Embryonic facial prominence (tissue), 1 donor: ENCODE measurements around the gene CAV1.

Experiments
- DNase-seq: peaks from one replicate; pipeline ENCODE4 v3.0.0-alpha.2; 2016; ENCODE audit errors: extremely low spot score

CAV1 gene

DNA sequence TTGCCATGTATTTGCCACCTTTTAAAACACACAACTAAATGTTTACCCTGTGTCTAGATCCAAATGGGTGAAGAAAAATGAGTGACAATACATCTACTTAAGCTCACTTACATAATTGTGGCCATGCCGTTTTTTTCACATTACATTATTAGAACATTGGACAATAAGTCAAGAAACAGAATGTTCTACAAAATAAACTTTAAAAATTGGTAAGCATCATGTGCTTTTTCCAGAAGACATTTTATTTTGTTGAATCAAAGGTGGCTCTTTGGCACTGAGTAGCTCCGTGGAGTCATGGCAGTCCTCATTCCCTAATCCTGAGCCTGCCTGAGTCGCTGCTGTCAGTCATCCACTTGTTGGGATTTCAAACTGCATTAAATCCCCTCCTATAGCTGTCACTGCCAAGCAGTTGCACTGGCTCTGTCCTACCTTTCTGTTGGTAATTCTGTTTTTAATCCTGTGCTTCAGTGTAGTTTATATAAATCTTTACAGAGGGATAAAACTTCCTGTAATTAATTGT lies 32.3 kb downstream of the CAV1 start:
- DNase-seq = no peak

DNA sequence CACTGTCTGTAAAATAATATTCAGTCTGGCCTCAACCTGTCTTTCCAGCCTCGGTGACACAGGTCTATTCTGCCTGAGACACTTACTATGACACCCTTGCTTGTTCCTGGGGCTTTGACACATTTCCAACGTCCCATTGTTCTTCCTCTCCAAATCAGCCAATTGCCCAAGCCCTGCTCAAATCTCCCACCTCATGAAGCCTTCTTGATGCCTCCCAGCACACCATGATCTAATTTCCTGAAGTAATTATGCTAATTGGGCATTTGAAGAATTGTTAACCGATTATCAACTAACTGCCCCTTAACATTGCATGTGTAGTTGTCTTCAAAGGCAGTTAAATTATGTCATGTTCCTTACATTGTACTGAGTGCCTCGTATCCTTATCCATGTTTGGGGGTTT lies 33.1 kb downstream of the CAV1 start:
- DNase-seq = no peak

DNA sequence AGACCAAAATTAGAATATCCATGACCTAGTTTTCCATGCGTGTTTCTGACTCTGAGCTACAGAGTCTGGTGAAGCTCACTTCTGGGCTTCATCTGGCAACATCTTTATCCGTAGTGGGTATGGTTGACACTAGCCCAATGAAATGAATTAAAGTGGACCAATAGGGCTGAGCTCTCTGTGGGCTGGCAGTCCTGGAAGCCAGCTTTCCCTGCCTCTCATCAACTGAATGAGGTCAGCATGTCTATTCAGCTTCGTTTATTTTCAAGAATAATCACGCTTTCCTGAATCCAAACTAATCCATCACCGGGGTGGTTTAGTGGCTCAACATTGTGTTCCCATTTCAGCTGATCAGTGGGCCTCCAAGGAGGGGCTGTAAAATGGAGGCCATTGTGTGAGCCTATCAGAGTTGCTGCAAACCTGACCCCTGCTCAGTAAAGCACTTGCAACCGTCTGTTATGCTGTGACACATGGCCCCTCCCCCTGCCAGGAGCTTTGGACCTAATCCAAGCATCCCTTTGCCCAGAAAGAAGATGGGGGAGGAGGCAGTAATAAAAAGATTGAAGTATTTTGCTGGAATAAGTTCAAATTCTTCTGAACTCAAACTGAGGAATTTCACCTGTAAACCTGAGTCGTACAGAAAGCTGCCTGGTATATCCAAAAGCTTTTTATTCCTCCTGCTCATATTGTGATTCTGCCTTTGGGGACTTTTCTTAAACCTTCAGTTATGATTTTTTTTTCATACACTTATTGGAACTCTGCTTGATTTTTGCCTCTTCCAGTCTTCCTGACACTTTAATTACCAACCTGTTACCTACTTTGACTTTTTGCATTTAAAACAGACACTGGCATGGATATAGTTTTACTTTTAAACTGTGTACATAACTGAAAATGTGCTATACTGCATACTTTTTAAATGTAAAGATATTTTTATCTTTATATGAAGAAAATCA lies 35.5 kb downstream of the CAV1 start:
- no peak for DNase-seq

DNA sequence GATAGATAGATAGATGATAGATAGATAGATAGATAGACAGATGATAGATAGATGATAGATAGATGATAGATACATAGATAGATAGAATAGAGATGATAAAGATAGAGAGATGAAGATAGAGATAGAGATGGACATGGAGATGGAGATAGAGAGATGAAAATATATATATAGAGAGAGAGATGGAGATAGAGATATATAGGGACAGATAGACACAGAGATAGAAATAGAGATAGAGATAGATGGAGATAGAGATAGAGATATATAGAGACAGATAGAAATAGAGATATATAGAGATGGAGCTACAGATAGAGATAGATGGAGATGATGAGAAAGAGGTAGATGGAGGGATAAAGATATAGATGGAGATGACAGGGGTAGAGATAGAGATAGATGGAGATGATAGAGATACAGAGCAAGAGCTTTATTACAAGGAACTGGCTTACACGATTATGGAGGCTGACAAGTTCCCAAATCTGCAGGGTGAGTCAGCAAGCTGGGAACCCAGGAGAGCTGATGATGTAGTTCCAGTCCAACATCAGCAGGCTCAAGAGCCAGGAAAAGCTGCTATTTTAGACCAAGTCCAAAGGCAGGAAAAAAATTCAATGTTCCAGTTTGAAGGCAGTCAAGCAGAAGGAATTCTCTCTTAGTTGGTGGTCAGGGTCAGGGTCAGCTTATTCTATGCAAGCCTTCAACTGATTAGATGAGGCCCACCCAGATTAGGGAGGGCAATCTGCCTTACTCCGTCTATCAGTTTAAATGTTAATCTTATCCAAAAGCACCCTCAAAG lies 37.1 kb downstream of the CAV1 start:
- DNase-seq = no peak

DNA sequence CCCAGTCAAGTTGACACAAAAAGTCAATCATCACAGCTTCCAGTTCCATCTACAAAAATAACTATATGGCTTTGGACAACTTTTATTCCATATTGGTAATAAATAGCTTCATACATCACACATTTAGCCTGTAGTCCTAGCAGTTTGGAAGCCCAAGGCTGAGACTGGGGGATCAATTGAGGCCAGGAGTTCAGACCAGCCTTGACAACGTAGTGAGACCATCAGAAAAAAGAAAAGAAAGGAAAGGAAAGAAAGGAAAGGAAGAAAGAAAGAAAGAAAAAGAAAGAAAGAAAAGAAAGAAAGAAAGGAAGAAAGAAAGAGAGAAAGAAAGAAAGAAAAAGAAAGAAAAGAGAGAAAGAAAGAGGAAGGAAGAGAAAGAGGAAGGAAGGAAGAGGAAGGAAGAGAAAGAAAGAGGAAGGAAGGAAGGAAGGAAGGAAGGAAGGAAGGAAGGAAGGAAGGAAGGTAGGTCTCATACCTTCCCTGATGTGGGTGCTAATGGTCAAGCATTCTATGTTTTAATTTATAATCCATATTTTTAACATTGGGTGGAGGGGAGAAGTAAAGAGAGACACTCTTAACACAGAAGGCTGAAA lies 37.8 kb downstream of the CAV1 start:
- no peak for DNase-seq

DNA sequence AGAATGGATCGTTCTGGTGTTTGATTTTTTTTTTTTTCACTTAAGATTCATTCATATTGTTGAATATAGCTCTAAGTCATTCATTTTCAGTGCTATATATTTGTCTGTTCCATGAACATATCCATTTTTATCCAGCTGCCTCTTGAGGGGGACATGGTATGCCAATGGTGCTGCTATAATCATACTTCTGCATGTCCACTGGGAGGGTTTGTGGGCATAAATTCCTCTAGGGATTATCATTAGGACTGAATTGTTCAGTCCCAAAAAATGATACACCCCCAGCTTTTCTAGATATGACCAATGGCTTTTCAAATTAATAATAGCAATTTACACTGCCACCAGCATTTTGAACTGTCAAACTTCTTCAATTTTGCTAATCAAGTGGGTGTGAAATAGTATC lies 41.1 kb downstream of the CAV1 start:
- no peak for DNase-seq

DNA sequence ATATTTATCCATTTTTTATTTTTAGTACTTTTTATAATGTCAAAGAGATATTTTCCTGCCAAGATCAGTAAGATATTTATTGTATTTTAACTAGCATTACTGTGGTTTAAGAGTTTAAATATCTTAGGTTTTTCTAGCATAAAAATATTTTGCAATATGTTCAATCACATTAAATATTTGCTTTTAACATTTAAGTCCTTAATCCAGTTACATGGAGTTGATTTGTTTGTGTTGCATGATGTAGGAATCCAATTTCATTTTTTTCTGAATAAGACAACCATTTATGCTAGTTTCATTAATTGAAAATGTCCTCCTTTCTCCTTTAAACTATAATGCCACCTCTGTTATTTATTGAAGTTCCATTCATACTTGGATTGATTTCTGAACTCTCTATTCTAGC lies 41.8 kb downstream of the CAV1 start:
- no peak for DNase-seq

DNA sequence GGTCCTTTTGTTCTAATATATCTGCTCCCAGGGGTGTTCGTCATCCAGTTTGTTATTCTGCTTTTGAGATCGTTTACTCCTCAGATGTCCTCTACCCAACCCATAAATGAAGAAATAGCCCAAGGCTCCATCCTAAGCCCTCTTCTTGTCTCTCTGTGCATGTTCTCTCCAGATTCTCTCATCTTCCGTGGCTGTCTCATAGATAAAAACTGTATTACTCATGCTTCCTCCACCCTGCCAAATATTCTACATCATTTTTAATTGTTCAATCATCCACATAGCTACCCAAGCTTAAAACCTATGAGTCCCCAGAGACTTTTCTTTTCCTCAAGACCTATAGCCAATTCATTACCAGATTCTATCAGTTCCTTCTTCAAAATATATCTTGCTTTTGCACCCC lies 44.9 kb downstream of the CAV1 start:
- no peak for DNase-seq

DNA sequence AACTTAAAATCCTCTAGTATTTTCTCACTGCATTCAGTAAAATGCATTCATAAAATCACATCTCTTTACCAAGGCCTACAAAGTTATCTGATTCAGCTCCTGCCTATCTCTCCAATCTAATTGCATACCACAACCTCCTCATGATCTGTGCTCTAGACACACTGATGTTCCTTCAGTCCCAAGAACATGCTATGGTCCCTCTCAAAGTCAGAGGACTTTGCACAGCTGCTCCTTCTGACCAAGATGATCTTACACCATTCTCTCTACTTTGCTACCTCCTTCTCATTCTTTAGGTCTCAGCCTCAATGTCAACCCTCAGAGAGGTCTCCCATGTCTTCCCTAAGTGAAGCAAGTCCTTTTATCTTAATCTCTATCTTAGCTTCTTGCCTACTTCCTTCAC lies 45.5 kb downstream of the CAV1 start:
- DNase-seq = no peak

DNA sequence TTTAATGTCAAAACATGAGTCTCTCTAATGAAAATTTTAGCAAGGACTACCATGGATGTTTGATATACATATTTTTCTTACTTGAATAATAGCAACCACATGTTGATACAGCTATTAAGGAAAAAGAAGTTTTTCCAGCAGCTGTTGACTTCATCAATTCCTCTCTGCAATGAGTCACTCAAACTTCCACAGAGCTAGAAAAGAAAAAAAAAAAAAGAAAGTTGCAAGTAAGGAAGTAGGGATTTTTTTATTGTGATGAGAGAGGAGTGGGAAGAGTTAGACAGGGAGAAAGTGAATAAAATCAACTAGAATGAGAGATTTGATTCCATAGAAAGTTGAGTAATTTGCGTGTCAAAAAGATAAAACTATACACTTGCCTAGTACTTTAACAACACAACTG lies 46.2 kb downstream of the CAV1 start:
- no peak for DNase-seq

DNA sequence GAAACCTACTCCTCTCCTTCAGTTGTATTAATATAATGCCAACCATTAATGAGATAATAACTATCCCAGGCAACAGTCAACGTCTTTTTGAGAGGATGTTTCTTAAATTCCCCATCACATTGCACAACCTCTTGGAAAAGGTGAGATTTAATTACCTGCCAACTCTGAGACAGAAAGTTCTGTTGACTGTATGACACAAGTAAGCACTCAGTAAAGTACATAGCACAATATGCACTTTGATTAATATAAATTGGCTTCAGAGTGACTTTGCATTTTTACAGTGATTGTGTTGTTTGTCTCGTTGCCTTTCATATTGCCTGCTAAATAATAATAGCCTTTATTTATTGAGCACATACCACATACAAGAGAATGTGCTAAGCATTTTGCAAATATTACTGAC lies 46.7 kb downstream of the CAV1 start:
- DNase-seq = no peak

DNA sequence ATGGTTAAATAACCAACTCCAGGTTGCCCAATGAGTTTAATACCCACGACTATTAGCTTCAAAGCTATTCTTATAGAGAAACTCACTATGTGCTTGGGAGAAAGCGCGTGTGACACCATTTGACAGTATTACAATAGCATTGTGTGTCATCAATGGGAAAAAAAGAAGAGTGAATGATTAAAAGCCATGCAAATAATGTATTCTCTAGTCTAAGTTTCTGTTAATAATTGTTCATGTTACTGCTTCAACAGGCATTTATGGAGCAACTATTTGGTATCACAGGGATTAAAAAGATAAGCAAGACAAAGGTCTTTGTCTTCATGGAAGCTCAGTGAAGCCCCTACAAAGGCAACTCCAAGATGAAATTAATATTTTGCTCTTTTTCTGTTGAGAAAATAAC lies 47.2 kb downstream of the CAV1 start:
- DNase-seq = no peak

DNA sequence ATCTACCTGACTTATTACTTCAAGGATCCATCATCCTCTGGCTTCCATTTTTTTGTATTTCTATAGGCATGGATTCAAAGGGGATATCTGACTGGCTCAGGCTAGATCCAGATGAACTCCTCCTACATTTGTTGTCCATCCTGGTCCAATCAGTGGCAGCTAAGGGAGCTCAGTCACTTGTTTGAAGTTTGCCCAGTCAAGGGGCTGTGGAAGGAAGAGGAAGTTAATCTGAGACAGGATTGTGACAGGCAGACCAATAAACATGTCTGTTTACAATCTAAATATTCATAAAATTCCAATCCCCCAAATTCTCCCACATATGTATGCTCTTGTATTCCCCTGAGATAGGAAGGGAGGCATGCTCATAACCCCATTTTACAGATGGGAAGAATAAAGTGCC lies 48.7 kb downstream of the CAV1 start:
- no peak for DNase-seq

DNA sequence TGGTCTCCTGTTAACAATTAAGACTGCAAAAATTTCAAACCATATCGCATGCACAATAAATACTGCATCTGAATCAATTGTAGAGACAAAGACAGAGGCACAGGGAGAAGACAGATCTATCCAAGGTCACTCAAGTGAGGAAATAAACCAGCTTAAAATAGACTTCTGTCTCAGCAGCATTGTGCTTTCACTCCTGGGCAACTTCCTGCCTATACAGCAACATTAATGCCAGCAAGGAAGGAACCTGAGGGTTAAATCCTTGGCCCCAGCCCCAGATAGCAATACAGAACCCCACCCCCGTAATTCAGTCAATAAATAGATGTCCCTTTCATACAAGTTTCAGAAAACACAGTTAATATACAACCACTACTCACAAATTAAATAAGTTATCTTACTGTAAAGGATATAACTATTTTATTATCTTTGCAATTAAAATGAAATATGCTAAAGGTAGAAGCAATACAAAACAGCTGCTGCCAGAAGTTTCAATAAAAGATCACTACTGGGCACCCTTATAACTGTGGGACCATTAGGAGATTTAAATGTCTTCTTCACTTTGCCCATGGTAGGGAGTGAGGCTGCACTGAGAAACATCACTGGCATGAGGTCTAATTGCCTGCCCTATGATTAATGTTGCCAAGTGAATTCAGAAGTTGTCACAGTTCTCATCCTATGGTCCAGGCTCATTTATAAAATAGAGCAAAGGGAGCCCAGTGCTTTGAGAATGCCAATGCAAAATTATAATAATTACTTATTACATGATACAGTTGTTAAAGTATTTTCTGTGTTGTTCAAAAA lies 49.4 kb downstream of the CAV1 start:
- no peak for DNase-seq

DNA sequence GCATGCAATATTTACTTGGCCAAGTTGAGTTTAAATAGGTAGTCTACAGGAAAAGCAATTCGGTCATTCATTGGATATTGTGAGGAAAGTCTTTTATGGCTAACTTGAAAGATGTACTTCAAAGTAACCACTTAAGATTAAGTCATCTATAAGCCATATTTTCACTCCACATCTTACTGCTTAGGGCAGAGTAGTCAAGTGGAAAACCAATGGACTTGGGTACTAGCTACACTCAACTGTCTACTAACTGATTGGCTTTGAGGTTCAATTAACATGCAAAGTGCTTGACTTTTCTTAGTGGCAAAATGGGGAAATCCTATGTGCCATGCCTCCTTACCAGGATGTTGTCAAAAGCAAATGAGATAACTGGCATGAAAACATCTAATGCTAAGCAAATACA lies 51.0 kb downstream of the CAV1 start:
- no peak for DNase-seq

DNA sequence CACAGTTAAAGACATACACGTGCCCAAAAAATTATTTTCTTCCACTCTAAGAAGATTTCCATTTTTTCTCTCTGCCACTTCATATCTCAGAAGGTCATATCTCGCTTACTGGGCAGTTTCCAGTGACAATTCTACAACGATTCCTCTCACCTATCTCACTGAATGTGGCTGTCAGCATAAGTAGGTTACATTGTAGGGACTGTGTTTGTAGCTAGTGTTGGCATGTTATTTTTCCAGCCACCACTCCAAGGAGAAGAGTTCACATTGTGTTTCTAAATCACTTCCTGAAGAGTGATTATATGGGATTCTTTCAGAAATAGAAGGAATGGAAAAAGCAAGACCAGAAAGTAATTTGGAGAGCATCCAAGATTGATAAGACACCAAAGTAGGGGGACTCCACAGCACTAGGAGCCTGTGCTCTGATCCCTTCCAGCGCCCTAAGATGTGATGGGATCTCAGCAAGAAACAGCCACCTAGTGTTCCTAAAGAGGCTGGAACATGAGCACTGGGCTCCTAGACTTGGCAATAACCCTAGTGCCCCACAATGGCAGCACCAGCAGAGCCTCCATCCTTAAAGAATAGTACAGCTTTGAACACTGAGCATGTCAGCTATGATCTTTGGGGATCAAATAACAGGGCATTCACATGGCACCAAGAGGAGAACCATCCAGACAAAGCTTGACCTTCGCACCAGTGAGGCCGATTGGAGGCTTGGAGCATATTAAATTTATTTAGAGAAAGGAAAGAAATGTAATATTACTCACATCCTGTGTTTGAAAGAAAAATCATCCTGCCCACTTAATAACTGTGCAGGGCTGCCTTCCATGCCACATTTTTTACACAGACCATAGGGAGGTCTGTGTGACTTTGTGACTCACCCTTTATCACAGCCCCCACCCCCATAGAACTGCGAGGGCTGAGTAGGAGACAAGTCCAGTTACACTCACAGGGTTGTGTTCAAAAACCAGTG lies 51.8 kb downstream of the CAV1 start:
- no peak for DNase-seq

DNA sequence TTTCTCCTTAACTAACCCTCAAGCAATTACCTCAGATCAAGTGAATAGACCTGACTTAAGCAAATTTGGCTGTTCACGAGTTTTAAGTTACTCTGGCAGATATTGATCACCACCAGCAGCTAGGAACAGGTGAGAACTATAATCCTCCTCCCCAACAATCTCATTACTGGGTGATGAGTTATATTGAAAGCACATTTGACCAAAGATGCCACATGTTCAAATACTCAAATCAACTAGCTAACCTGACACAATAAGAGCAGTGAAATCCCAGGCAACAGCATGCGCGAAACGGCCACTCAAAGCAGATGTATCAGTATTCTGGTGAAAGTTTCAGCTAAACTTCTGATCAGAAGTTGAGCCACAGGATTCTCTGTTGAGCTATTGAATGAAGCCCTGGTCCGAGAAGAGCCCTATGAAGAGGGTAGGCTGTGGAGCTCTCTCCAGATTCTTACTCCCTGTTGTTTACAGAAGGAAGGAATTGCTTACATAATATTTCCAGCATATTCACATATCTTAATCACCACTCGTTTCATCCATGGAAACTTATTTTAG lies 52.6 kb downstream of the CAV1 start:
- DNase-seq = no peak

DNA sequence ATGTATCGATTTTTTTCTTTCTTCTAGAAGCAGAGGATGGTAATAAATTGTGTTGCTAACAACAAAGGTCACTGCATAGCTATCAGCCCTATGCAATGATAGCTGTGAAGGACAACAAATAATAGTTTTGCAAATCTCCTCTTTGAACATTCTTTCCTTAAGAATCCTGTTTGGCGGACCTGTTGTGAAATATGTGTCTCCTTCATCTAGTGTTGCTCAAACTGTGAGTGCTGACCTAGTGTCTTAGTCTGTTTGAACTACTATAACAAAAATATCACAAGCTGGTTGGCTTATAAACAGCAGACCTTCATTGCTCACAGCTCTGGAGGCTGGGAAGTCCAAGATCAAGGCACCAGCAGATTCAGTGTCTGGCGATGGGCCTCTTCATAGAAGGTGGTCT lies 53.7 kb downstream of the CAV1 start:
- DNase-seq = no peak

DNA sequence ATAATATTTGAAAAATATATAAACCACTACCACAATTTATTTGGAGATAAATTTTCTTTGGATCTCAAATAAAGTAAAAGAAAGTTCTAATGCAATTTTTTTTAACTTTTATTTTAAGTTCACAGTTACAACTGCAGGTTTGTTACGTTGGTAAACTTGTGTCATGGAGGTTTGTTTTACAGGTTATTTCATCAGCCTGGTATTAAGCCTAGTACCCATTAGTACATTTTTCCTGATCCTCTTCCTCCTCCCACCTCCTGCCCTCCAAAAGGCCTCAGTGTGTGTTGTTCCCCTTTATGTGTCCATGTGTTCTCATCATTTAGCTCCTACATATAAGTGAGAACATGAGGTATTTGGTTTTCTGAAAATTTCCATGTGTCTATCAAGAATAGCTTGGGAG lies 54.5 kb downstream of the CAV1 start:
- DNase-seq = no peak

DNA sequence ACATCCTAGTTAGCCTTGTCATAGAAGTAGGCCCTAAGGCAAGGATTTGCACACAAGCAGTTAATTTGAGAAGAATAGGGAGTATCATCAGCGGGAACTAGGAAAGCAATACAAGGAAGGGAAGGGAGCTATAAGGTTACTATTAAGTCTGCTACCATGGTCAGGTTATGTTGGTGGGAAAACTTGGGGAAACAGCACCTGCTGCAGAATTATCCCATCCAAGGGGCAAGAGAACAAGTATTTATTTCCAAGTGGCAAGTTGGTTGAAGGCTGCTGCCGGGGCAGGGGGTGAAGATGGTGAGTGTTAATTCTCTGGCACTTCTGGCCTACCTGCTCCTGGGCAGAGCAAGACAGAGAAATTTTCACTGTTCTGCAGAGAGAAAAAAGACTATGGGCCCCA lies 55.0 kb downstream of the CAV1 start:
- DNase-seq = no peak
